RWPE2 (cell line): ENCODE results near the gene ZDHHC22.
A peak's percentile ranks its signal among the peaks of the same experiment; 100 is the strongest.

ENCODE experiments used
- ATAC-seq: fragments of 200-7000 bp; cut with Tn5 transposase; 3 replicates; pipeline ENCODE4 v1.9.1; 2021; ENCODE audit warnings: low read depth
- DNase-seq: peaks from one replicate; pipeline ENCODE4 v3.0.0-alpha.2; 2020; ENCODE audit warnings: low spot score
- H3K27ac ChIP-seq: fragments of 450-650 bp; 2 replicates; pipeline ENCODE4 v1.5.1; 2017; ENCODE audit warnings: mild to moderate bottlenecking; ENCODE audit not compliant: poor library complexity, severe bottlenecking
- H3K27me3 ChIP-seq: fragments of 250-450 bp; sonication (Bioruptor Pico); 2 replicates; pipeline ENCODE4 v1.5.1; 2021; ENCODE audit warnings: mild to moderate bottlenecking, moderate library complexity; ENCODE audit not compliant: insufficient read depth, poor library complexity, severe bottlenecking
- H3K36me3 ChIP-seq: fragments of 250-450 bp; sonication (Bioruptor Pico); 2 replicates; pipeline ENCODE4 v1.5.1; 2020; ENCODE audit warnings: low read depth, mild to moderate bottlenecking, moderate library complexity
- H3K4me1 ChIP-seq: fragments of 250-450 bp; sonication (Bioruptor Pico); 2 replicates; pipeline ENCODE4 v1.5.1; 2021; ENCODE audit warnings: mild to moderate bottlenecking, moderate library complexity; ENCODE audit not compliant: insufficient read depth, poor library complexity, severe bottlenecking
- H3K4me3 ChIP-seq: fragments of 250-450 bp; sonication (Bioruptor Pico); 2 replicates; pipeline ENCODE4 v1.5.1; 2021; ENCODE audit warnings: mild to moderate bottlenecking, moderate library complexity; ENCODE audit not compliant: severe bottlenecking
- H3K9me3 ChIP-seq: fragments of 250-450 bp; sonication (Bioruptor Pico); 2 replicates; pipeline ENCODE4 v1.5.1; 2021; ENCODE audit warnings: mild to moderate bottlenecking, moderate library complexity; ENCODE audit not compliant: severe bottlenecking
- TF ChIP-seq, protein P1 (sequence below): fragments of 450-650 bp; IDR thresholded peaks from one replicate; pipeline ENCODE4 v1.5.1; 2017; ENCODE audit warnings: mild to moderate bottlenecking, moderate library complexity; ENCODE audit not compliant: poor library complexity, severe bottlenecking

ZDHHC22 gene

DNA sequence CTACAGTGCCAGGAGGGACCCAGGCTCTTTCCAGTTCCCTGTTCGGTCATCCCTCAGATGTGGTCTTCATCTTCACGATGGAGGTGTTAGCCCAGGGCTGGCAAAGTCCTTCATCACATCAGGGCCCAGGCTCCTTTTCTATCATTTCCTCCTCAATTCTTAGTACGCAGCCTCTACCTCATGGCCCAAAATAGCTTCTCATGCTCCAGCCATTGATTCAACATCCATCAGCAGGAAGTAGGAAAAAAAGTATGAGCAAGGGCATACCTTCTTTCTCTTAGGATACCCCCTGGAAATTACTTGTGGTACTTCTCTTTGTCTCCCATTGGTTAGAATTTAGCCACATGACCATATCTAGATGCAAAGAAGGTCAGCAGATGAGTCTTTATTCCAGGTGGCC lies 12.2 kb upstream of the ZDHHC22 start:
- ATAC-seq (no peak), DNase-seq (no peak)
- no peak overlapping the region for H3K4me3 ChIP-seq
- no peaks in the 10 kb centered on the region for H3K36me3 ChIP-seq
- H3K9me3 ChIP-seq: no peaks in the 10 kb centered on the region
- no peak overlapping the region for H3K27ac ChIP-seq
- TF ChIP-seq, protein P1, sequence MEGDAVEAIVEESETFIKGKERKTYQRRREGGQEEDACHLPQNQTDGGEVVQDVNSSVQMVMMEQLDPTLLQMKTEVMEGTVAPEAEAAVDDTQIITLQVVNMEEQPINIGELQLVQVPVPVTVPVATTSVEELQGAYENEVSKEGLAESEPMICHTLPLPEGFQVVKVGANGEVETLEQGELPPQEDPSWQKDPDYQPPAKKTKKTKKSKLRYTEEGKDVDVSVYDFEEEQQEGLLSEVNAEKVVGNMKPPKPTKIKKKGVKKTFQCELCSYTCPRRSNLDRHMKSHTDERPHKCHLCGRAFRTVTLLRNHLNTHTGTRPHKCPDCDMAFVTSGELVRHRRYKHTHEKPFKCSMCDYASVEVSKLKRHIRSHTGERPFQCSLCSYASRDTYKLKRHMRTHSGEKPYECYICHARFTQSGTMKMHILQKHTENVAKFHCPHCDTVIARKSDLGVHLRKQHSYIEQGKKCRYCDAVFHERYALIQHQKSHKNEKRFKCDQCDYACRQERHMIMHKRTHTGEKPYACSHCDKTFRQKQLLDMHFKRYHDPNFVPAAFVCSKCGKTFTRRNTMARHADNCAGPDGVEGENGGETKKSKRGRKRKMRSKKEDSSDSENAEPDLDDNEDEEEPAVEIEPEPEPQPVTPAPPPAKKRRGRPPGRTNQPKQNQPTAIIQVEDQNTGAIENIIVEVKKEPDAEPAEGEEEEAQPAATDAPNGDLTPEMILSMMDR: no peak
- no peaks in the 10 kb centered on the region for H3K4me1 ChIP-seq
- peaks cover 6% of the 10 kb centered on the region for H3K27me3 ChIP-seq

DNA sequence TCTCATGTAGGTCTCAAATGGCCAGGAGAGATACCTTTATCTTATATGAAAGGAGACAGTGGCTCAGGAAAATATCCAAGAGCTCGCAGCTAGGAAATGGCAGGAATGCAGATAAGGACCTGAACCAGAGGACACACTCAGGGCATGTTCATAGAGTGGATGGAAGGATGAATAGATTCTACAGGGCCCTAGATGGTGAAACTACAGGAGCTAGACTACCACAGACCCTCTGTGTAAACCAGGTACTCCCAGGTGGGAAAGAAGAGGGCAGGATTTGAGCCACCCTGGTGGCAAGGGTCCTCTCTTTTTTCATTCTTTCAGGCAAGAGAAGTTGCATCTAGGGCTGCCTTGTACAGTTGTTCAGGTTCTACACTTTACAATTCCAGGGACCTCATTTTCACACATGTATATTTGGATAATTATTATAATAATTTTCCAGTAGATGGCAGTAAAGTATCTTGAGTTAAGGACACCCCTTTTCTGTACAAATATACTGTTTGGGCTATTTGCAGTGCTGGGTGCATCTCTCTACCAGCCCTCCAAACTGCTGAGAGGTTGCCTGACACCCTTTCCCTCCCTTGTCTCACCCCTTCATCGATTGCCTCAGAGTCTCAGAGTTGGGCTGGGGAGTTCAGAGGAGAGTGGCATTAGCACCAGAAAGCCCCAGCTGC lies 10.5 kb upstream of the ZDHHC22 start:
- DNase-seq (no peak), ATAC-seq (peak; percentile 77)
- TF ChIP-seq, protein P1: peak; percentile 18
- H3K4me3 ChIP-seq: no peak overlapping the region
- no peak overlapping the region for H3K27ac ChIP-seq
- no peaks in the 10 kb centered on the region for H3K36me3 ChIP-seq
- H3K9me3 ChIP-seq: no peaks in the 10 kb centered on the region
- peaks cover 11% of the 10 kb centered on the region for H3K27me3 ChIP-seq
- no peaks in the 10 kb centered on the region for H3K4me1 ChIP-seq

DNA sequence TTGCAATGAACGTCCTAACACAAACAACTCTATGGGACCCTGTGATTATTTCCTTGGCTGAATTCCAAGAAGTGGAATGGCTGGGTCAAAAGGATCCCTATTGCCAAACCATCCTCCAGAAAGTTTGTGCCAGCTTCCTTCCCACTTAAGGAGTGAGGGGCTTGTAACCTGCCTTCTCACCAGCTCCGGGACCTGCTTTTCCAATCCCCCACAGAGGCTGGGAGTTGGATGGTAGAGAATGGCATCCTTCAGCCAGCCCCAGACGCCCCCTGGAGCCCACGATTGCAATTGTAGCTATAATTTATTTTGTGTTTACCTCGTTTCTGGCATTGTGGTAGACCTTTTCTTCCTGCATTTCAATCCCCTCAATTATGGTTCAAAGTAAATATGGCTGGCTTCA lies 9.7 kb upstream of the ZDHHC22 start:
- no peak overlapping the region for H3K4me3 ChIP-seq
- 0 out of 3 replicates have a peak, but pooled peaks have one; percentile 26 for ATAC-seq
- no peaks in the 10 kb centered on the region for H3K9me3 ChIP-seq
- H3K36me3 ChIP-seq: no peaks in the 10 kb centered on the region
- H3K27me3 ChIP-seq: peaks cover 19% of the 10 kb centered on the region
- no peak overlapping the region for H3K27ac ChIP-seq
- H3K4me1 ChIP-seq: no peaks in the 10 kb centered on the region
- TF ChIP-seq, protein P1: peak; percentile 76
- DNase-seq: no peak

DNA sequence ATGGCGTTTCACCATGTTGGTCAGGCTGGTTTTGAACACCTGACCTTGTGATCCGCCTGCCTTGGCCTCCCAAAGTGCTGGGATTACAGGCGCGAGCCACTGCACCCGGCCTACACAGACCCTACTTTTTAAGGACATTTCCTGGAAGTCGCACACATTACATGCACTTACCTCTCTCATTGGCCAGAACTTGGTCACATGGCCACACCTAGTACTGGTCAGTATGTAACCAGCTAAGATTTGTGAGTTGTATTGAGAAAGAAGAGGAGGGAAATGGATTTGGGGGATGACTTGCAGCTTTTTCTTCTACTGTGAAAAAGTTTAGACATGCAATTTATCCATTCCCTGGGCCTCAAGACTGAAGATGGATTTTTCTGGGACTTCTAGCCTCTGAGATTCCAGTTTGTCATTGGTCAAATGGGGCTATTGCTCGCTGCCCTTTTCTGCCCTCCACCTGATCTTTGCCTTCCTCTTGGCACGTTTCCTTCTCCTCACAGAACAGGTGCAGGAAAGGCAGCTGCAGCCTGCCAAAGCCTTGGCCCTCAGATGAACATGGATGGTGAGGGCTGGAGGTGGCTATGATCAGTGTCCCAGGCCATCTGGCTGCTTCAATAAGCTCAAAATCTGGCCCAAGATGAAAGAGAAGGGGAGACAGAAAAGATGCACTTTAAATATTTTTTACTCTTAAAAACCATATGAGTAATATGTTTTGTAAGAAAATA lies 7.1 kb upstream of the ZDHHC22 start:
- no peaks in the 10 kb centered on the region for H3K9me3 ChIP-seq
- ATAC-seq (no peak), DNase-seq (no peak)
- H3K27ac ChIP-seq: no peak overlapping the region
- peaks cover 45% of the 10 kb centered on the region for H3K27me3 ChIP-seq
- no peaks in the 10 kb centered on the region for H3K36me3 ChIP-seq
- TF ChIP-seq, protein P1: no peak
- no peaks in the 10 kb centered on the region for H3K4me1 ChIP-seq
- no peak overlapping the region for H3K4me3 ChIP-seq
